A204.1 (cell line): ENCODE measurements around the gene SH3RF3.
"Not testable (repeated sequence)": the region's sequence is repeated elsewhere in the genome, so short reads cannot be mapped to it uniquely, and the experiment has no call there.

ENCODE experiments used
- FAIRE-seq: peaks from 2 replicates; lab custom pipeline; 2012; peaks lifted over from hg19 to GRCh38; lab: Jason Lieb, UNC

Gene SH3RF3

GRCh38 chr2:109220860-109221259 lies 91.9 kb downstream of the SH3RF3 start:
- no peak for FAIRE-seq

DNA sequence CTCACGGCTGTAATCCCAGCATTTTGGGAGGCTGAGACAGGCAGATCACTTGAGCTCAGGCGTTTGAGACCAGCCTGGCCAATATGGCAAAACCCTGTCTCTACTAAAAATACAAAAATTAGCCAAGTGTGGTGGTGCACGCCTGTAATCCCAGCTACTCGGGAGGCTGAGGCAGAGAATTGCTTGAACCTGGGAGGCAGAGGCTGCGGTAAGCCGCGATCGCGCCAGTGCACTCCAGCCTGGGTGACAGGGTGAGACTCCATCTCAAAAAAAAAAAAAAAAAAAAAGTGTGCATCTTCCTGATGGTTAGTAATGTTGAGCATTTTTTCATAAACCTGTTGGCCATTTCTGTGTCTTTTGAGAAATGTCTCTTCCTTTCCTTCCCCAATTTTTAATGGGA lies 92.3 kb downstream of the SH3RF3 start:
- not testable (repeated sequence) for FAIRE-seq

- no peak for FAIRE-seq
Observed at GRCh38 chr2:109222422-109222821, 93.4 kb downstream of the SH3RF3 start.

GRCh38 chr2:109222825-109223471 lies 93.9 kb downstream of the SH3RF3 start:
- FAIRE-seq, result no peak

GRCh38 chr2:109223490-109223889 lies 94.5 kb downstream of the SH3RF3 start:
- no peak for FAIRE-seq

DNA sequence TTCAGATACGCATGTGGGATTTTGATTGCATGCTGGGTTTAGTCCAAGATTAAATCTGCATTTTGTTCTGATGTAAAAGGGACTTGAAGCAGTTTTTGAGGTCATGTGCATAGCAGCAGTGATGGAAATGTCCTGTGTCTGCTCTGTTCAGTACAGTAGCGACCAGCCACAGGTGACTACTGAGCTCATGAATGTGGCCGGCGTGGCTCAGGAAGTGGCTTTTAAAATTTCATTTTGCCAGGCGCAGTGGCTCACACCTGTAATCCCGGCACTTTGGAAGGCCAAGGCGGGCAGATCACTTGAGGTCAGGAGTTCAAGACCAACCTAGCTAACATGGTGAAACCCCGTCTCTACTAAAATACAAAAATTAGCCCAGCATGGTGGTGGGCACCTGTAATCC lies 95.3 kb downstream of the SH3RF3 start:
- not testable (repeated sequence) for FAIRE-seq

DNA sequence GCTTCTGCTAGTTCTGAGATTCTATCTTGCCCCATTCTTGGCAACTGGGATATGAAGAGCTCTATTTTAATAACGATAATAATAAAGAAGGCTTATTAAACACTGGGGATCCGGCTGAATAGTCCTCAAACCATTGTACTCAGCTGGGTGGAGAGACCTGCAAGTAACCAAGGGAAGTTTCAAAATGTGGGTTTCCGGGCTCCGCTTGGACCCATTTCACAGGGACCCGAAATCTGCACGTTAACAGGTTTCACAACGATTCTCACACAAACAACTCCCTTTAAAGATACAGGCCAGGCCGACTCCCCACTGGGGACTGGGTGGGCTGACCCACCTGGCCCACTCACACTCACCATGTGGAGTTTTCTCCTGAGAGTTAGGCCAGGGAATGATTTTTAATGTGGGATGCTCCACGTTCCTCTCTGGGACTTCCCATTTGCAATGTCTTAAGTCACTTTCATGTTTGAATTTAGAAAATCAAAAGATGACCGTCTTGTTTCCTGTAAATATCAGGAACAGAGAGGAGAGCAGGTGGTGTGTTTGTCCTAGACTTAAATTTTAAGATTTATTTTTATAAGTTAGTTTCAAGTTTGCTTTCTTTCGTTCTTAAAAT lies 96.3 kb downstream of the SH3RF3 start:
- no peak for FAIRE-seq

DNA sequence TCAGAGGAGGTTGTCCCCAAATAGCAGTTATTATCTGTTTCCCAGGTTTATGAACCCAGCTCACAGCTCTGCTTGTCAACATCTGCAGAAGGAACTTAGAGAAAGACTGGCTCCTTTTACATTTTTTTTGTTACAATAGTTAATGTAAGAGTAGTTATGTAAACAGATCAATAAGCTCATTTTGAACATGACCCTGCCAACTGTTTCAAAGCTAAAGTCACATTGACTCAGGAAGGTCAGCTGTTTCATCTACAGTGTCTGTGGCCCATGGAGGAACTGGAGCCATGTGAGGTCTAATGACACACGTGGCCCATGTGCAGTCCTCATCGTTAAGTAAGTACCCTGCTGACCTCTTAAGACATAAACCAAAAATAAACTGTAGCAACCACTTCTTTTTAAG lies 97.1 kb downstream of the SH3RF3 start:
- FAIRE-seq, result no peak

DNA sequence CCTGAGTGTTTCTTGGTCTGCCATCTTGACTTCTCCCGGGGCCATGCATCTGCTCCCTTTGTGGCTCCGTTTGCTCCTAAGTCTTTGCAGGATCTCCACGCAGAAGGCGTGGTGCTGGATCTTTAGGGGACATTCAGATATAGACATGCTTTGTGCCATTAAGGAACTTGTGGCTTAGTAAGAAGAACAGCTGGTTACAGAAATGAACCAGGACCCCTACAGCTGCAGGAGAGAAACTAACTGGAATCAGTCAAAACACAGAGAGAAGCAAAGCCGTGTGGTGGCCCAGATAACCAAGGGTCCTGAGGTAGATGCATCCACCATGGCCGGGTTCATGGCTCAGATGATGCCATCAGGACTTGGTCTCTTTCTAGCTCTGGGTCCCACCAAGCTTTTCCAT lies 97.6 kb downstream of the SH3RF3 start:
- FAIRE-seq, result no peak

DNA sequence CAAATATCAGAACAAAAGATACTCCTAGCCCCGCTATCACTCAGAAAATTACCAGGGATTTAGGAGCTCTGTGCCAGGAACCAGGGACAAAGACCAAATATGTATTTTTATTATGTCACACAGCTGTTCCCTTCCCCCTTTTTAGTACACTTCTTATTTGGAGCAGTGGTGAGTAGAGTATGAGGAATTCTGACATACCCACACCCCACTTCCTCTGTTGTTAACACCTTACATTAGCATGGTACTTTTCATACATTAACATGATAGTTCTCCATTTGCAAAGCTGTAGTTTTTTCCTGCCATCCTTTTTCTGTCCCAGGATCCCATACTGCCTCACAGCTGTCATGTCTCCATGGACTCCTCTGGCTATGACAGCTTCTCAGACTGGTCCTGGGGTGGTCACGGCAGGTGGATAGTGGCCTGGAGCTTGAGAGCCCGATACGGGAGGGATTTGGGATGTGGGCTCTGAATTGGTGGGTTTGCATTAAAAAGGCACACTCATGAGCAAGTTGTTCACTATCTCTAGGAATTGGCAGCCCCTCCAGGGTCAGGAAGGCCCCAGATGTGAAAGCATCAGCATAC lies 100.2 kb downstream of the SH3RF3 start:
- no peak for FAIRE-seq

- FAIRE-seq, result no peak
Observed at GRCh38 chr2:109230941-109231420, 102.0 kb downstream of the SH3RF3 start.

- no peak for FAIRE-seq
Observed at GRCh38 chr2:109231428-109231827, 102.4 kb downstream of the SH3RF3 start.

DNA sequence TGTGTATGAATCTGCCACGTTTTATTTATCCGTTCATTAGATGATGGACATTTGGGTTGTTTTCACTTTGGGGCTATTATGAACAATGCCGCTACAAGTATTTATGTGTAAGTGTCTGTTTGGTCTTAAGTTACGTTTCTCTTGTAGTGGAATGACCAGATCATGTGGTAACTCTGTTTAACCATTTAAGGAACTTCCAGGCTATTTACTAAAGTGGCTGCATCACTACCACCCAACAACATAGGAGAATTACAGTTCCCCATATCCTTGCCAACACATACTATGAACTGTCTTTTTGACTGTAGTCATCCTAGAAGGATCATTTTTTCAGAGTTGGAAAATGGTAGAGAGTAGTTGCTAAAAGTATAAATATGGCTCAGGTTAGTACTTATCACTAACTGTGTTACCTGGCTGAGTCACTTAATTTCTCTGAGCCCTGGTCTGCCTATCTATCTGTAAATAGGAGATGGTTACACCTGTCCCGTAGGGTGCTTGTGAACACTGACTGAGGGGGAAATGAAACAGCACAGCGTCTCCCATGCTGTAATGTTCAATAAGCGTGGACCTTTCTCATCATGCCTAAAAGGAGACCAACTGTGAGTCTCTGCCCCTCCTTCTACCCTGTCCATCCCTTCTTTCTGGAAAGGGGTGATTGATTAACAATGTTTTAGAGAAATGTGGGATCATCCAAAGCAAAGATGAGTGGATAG lies 103.1 kb downstream of the SH3RF3 start:
- FAIRE-seq, result no peak

DNA sequence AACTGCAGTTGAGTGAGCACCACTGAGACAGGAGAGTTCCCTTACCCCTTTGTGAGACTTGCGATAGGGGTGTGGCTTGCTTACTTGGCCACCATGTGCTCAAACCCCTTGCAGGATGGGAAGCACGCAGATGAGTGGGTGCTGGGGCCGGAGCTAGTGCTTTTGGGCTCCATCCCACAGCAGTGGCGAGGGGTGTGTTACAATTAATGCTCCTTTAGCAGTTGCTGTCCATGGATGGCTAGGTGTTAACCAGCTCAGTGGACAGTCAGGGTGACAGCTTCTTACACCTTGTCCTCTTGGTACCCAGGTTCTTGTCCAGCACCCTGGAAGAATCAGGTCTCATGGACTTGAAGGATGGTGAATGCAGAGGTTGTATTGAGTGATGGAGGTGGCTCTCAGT lies 103.9 kb downstream of the SH3RF3 start:
- FAIRE-seq, result no peak

GRCh38 chr2:109233643-109234042 lies 104.6 kb downstream of the SH3RF3 start:
- no peak for FAIRE-seq

GRCh38 chr2:109234355-109234754 lies 105.3 kb downstream of the SH3RF3 start:
- no peak for FAIRE-seq

GRCh38 chr2:109236147-109236546 lies 107.1 kb downstream of the SH3RF3 start:
- no peak for FAIRE-seq

- no peak for FAIRE-seq
Observed at GRCh38 chr2:109237792-109238191, 108.8 kb downstream of the SH3RF3 start.

- no peak for FAIRE-seq
Observed at GRCh38 chr2:109238580-109238979, 109.6 kb downstream of the SH3RF3 start.

DNA sequence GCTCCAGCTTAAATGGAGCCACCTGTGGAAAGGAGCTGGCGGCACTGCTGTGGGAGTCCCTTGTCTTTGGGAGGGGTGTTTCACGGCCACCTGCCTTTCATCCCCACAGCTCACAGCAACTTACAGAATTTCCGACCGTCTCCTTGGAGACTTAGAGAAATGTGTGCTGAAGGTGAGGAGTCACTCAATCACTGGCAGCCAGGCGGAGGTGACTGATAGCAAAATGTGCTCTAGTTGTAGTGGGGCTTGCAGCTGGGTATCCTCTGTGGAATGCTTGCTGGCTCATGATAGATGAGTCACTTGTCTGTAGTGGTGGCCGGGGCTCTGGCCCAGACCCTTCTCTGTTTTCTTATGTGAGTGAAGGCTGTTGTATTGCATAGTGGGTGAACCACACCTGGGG lies 110.7 kb downstream of the SH3RF3 start:
- no peak for FAIRE-seq

DNA sequence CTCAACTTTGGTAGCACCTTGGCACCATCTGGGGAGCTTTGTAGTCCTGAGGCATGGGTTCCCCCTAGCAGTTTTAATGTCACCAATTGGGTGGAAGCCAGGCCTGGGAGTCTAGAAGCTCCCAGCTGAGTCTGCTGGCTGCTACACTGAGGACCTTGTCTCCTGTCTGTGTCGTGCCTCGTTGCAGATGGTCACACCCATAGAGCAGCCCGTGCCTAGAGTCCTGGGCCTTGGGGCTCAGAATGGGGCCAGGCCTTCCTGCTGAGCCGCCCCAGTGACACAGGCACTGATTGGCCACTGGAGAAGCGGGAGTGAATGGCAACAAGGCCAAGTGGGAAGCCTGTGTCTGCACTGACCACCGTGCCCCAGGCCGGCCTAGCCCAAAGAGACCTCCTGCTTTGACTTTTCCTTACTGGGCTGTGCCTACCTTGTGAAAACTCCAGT lies 113.2 kb downstream of the SH3RF3 start:
- FAIRE-seq, result no peak

DNA sequence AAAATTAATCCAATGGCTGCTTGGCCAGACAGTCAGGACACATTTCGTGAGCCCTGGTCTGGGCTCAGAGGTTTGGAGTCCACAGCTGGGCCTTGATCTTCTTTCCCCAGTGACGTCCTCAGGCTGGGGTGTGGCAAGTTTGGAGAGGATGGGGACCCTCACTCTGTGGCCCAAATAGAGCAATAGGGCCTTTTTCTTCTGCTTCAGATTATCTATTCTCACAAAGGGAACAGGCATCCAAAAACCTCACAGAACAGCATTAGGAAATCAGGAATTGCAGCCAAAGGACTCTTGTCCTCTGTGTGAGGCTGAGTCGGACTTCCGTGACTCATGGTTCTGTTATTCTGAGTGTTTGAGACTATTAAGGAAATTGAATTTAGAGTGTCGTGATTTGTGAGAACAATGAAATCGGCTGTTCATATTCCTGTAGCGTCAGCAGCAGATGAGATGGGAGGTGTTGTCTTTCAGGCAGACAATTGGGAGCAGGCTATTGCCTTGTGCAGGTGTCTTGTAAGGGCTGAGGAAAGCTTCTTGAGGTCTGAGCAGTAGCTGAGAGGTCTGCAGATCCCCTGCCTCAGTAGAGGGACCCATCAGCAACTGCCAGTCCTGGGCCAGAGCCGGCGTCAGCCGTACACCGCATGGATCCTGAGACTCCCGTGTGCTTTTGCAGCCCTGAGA lies 113.8 kb downstream of the SH3RF3 start:
- FAIRE-seq, result no peak
